ENCODE results near the gene LRP8.
A peak's percentile ranks its signal among the peaks of the same experiment; 100 is the strongest.

LRP8 gene

DNA sequence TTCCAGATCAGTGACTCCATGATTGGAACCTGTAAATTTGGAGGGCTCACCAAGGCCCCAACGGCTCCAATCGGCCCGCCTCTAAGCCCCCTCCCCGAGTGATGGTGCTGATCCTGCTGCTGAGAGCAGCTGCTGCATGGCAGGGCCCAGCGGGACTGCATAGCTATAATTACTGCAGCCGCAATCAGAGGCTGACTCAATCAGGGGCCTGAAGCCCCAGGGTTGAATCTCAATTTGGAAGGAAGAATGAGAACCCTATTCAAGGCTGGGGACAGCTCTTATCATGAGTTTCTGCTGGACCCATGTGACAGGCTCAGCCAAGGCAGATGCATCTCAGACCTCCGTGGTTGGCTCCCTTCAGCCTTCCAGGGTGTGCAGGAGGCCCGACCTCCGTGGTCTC is 46.7 kb downstream of the LRP8 start:
- no peak for DNase-seq (ENCODE audit: low spot score)

GRCh38 chr1:53280496-53280895 is 47.4 kb downstream of the LRP8 start:
- DNase-seq (ENCODE audit: low spot score), result no peak

DNA sequence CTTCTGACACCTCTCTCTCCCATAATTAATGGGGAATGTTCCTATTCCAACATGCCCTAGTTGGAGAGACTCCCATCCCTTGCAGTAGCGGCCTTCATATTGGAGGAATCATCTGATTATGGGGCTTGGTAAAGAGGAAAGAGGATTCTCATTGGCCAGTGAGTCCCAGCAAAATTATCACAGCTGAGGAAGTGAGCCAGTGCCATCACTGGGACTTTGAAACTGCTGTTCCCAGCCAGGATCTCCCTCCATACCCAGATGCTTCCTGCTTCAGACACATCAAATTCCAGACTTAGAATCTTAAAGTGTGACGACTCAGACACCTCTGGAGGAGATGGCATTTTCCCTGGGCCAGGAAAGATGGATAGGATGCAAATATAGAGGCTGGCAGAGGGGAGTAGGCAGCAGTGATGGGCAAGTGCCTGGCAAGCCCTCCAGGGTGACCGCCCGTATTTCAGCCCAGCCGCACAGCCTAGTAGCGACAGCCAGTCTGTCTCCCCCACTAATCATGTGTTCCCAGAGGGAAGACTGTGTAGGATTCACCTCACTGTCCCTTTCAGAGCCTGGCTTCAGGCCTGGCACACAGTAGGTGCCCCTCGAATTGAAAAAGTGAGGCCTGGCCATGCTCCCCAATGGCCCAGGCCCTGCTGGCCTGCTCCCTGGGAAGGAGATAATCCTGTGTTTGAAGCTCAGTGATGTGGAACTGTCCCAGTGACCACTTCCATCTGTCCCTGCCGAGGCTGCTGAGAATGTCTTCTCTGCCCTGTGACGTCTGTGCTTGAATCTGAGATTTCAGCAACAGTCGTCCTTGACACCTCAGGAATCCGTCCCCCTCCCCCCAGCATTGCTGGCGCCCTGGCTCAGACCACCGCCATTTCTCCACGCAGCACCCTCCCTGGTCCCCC is 48.3 kb downstream of the LRP8 start:
- no peak for DNase-seq (ENCODE audit: low spot score)

- peak; percentile 44 for DNase-seq (ENCODE audit: low spot score)
Observed at GRCh38 chr1:53278298-53278725, 49.6 kb downstream of the LRP8 start.

DNA sequence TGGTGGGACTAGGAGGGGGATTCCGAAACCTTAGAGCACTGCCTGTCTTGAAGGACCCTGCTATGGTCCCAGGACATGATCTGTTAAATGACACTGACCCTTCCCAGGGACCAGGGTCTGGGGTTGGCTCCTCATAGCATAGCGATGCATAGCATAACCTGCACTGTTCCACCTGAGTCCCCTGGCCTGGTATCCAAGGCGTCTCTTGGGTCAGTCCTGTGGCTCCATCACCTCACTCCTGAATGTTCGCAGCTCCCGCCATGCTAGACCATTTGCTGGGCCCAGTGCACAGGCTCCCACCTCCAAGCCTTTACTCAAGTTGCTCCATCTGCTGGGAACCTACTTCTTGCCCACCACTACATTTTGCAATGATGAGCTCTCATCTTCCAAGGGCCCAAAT is 50.5 kb downstream of the LRP8 start:
- no peak for DNase-seq (ENCODE audit: low spot score)

- no peak for DNase-seq (ENCODE audit: low spot score)
Observed at GRCh38 chr1:53276902-53277281, 51.0 kb downstream of the LRP8 start.

- no peak for DNase-seq (ENCODE audit: low spot score)
Observed at GRCh38 chr1:53276153-53276901, 51.5 kb downstream of the LRP8 start.

GRCh38 chr1:53275566-53275965 is 52.3 kb downstream of the LRP8 start:
- DNase-seq (ENCODE audit: low spot score), result no peak

DNA sequence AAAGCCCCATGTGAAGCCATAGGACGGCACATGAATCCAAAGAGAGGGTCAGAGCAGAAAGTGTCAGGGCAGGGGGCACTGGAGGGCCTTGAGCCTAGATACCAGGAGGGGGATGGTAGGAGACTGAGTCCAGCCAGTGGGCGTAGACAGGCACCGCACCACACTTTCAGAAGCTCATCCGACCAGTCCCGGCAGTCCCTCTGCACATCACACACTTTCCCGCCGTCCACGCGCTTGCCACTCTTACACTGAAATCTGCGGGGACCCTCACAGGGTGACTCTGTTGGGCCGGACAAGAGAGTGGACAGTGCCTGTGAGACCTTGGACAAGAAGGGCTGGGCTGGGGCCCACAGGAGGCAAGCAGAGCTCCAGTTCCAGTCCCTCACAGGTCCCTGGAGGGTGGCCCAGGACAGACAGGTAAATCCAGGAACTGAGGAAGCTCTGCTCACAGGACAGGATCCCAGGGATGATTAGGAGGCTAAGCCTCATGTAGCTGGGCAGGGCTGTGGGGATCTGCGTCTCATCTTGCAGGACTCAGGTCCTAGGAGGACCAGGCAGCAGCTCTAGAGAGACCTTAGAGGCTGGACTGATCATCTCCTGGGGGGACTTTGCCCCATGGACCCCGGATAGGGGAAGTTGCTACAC is 53.2 kb downstream of the LRP8 start:
- no peak for DNase-seq (ENCODE audit: low spot score)

DNA sequence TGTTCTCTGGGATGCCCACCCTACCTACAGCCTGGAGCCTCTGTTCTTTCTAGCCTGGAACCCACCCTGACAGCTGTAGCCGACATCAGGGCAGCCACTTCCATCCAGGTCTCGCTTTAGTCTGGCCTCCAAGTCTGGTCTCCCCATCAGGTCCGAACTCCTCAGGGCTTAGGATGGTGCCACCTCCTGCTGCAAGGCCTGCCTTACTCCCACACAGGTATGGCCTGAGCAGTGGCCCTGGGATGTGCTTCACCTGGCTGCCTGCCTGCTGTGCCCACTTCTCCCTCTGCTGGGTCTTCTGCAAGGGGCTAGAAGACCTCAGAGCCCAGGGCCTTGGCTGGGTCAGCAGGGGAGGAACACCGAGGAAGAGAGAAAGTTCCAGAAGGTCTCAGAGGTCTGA is 53.8 kb downstream of the LRP8 start:
- no peak for DNase-seq (ENCODE audit: low spot score)

GRCh38 chr1:53273526-53273925 is 54.3 kb downstream of the LRP8 start:
- DNase-seq (ENCODE audit: low spot score), result no peak

GRCh38 chr1:53272349-53272748 is 55.5 kb downstream of the LRP8 start:
- DNase-seq (ENCODE audit: low spot score), result no peak

GRCh38 chr1:53271446-53272090 is 56.3 kb downstream of the LRP8 start:
- no peak for DNase-seq (ENCODE audit: low spot score)

DNA sequence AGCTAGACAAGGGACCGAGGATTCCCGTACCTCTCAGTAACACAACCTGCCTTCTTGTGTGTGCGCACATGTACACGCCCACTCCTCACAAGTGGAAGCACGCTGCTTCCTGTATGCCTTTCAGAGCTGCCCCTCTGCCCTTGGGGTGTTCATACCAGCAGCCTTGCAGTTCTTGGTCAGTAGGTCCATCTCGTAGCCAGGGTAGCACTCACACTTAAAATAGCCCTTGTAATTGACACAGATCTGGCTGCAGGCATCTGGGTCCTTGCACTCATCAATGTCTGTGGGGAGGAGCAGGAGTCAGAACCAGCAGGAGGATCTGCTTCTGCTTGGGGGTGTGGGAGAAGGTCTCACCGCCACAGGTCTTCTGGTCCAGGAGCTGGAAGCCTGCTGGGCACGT is 57.0 kb downstream of the LRP8 start:
- DNase-seq (ENCODE audit: low spot score), result no peak

DNA sequence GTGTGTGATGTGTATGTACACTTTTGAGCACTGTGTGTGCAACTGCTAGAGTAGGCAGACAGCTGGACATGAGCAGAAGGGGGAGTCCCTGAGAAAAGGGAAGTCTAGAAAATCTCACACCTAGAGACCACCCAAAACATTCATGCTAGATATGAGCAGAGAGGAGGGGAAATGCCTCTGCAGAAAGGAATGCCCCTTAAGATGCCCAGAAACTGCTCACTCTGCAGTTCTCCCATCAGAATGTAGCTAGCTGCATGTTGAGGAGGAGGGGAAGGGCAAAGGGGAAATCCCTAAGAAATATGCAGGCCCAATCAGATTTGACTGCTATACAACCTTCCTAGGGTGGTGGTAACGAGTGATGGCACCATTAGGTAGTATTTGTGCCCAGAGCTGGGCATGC is 57.8 kb downstream of the LRP8 start:
- no peak for DNase-seq (ENCODE audit: low spot score)

- DNase-seq (ENCODE audit: low spot score), result no peak
Observed at GRCh38 chr1:53267761-53268160, 60.1 kb downstream of the LRP8 start.

- no peak for DNase-seq (ENCODE audit: low spot score)
Observed at GRCh38 chr1:53266038-53266437, 61.8 kb downstream of the LRP8 start.

DNA sequence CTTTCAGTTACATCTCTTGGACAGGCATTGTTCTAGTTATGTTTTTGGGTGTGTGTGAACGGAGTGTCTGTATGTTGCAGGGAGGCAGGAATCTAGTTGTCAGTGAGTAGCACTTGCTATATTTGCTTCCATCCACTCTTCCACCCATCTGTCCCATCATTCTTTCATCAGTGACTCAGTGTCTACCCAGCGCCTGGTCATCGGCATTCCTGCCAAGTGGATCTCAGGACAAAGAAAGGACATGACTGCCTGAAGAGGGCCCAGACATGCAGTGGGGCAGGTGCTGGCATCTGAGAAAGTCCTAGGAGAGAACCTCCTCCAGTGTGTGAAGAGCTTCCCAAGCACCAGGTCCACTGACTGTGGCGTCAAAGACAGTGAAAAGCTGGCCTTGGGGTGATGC is 62.3 kb downstream of the LRP8 start:
- no peak for DNase-seq (ENCODE audit: low spot score)

- no peak for DNase-seq (ENCODE audit: low spot score)
Observed at GRCh38 chr1:53264048-53264447, 63.8 kb downstream of the LRP8 start.

GRCh38 chr1:53262000-53262399 is 65.9 kb downstream of the LRP8 start:
- DNase-seq (ENCODE audit: low spot score), result no peak

GRCh38 chr1:53260631-53261247 is 67.1 kb downstream of the LRP8 start:
- no peak for DNase-seq (ENCODE audit: low spot score)

DNA sequence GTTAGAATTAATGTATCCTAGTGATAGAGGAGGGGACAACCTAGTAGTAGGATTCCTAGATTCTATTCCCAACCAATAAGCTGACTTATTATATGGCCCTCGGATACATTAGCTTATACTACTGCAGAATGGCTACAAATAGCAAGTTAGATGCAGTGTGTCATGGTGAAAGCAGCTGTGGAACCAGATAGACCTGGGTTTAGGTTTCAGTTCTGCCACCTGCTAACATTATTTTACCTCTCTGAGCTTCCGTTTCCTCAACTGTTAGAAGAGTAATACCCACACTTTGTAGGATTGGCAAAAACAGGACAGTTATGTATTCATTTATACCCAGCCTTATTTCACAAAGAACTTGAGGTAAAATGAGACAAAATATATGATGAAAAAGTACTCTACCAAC is 67.9 kb downstream of the LRP8 start:
- no peak for DNase-seq (ENCODE audit: low spot score)

All from COLO829 (cell line).